HG02678 (cell line): ENCODE measurements around the gene HHIP.

Experiments
- ATAC-seq: cut with Tn5 transposase; IDR thresholded peaks from one replicate; pipeline ENCODE4 v1.9.1; 2021; ENCODE audit warnings: mild to moderate bottlenecking, moderate library complexity; ENCODE audit not compliant: unreplicated experiment

Gene HHIP

GRCh38 chr4:144705601-144706590 is 59.9 kb downstream of the HHIP start:
- ATAC-seq, result no peak

- no peak for ATAC-seq
Measured at GRCh38 chr4:144709159-144709558, 63.2 kb downstream of the HHIP start.

- no peak for ATAC-seq
Measured at GRCh38 chr4:144709793-144710525, 64.0 kb downstream of the HHIP start.

DNA sequence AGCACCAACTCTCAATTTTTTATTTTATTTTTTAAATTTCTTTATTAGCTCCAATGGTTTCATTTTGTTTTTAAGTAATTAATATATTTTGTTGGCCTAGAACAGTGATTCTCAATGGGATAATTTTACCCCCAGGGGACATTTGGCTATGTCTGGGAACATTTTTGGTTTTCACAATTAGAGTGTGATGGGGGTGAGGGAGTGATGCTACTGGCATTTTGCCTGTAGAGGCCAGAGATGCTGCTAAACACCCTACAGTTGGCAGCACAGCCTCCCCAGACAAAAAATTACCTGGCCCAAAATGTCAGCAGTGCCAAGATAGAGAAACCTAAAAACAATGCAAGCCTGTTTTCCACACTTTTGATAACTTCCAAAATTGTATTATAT is 64.6 kb downstream of the HHIP start:
- no peak for ATAC-seq

DNA sequence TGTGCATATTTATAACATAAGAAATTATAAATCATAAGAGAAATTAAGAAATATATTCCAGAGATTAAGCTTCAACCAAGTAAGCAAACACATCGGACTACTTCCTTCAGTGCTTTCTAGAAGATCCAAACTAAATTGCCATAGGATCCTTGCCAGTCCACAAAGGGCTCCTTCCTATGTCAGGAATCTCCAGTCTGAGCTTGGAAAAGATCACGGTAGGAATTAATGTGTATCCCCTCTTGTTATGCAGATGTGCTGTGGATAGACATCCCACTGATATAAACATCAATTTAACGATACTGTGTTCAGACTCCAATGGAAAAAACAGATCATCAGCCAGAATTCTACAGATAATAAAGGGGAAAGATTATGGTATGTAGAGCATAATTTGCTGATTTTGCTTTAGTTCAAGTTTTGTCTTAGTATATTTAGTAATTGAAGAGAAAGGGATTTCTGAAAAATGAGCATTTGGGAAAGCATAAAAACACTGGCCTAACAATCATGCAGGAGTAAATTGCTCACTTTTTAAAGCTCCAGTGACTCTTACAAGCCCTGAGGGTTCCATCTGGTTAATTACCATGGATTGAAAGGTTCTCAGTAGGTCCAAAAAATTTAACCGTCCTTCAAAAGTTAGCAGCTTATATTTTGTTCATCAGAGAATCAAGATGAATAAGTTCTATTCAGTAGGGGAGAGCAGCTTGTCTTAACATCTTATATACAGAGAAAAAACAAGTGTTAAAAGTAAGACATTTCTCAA is 65.9 kb downstream of the HHIP start:
- no peak for ATAC-seq

DNA sequence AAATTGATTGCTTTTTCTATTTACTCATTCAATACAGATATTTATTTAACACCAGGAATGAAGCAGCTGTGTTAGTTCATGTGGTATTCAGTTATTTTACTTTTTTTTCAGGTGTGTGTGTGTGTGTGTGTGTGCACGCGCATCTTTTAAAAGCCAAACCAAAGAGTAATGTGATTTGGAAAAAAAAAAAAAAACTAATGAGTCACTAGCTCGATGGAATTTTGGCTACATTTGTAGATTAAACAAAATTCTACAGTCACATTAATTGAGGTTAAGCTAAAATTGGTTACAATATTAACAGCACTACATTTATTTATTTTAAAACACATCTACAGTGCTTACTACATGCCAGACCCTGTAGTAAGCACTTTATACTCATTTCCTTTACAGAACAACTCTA is 66.8 kb downstream of the HHIP start:
- ATAC-seq, result no peak

- ATAC-seq, result no peak
Measured at GRCh38 chr4:144714166-144714565, 68.2 kb downstream of the HHIP start.

DNA sequence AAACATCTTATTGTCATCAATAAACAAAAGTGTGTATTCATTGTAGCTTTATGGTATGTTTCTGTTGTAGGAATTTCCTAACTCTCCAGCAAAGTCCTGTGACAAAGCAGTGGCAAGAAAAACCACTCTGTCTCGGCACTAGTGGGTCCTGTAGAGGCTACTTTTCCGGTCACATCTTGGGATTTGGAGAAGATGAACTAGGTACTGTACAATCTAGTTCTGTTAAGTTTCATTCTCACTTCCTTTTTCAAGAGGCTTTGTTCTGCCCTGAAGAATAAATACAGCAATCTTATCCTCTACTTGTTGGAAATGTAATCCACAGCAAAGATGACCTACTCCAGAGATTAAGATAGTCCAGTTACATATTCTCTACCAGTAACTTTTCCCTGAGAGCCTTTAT is 69.3 kb downstream of the HHIP start:
- ATAC-seq, result peak; percentile 85

- no peak for ATAC-seq
Measured at GRCh38 chr4:144716778-144717177, 70.8 kb downstream of the HHIP start.

DNA sequence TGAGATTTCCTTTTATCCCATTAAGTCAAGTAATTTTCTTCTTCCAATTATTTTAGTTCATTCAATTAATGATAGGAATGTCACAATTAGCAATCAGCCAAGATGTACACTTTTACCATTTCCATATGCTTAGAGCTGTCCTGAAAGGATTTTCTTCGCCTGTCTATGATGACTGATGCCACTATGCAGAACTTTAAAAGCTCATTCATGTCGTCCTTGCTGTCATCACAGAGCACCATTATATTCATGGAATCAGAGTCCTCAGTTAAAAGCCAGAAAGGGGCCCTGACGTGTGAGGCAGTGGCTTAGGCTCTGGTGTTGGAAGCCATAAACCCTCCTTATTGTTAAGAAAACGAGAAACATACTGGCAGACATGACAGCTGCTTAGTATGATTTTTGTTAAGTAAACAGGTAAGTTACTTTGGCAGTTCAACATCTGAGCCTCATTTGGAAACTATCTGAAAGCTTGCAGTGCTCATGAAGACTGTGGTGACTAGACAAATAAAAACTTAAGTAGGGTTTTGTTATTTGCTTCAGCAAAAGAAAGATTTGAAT is 73.1 kb downstream of the HHIP start:
- no peak for ATAC-seq

- ATAC-seq, result no peak
Measured at GRCh38 chr4:144720491-144720890, 74.5 kb downstream of the HHIP start.

GRCh38 chr4:144721994-144722393 is 76.0 kb downstream of the HHIP start:
- ATAC-seq, result no peak

DNA sequence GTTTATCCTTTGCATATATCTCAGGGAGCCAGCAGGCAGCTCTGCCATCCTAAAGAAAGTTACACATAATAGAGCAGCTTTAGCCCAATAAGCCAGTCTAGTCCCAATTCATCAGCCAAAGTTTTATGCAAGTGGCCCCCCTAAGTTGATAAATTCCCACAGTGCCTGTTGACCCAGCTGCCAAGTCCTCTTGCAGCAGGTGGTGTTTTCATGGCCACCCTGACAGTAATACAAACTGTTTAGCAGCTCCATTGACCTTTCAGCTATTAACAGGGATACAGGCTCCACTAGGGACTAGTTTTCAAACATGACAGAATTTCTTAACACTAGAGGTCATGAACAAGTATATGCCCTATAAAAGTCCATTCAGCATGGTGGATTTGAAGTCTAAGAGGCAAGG is 77.5 kb downstream of the HHIP start:
- no peak for ATAC-seq

GRCh38 chr4:144729175-144729574 is 83.2 kb downstream of the HHIP start:
- no peak for ATAC-seq

DNA sequence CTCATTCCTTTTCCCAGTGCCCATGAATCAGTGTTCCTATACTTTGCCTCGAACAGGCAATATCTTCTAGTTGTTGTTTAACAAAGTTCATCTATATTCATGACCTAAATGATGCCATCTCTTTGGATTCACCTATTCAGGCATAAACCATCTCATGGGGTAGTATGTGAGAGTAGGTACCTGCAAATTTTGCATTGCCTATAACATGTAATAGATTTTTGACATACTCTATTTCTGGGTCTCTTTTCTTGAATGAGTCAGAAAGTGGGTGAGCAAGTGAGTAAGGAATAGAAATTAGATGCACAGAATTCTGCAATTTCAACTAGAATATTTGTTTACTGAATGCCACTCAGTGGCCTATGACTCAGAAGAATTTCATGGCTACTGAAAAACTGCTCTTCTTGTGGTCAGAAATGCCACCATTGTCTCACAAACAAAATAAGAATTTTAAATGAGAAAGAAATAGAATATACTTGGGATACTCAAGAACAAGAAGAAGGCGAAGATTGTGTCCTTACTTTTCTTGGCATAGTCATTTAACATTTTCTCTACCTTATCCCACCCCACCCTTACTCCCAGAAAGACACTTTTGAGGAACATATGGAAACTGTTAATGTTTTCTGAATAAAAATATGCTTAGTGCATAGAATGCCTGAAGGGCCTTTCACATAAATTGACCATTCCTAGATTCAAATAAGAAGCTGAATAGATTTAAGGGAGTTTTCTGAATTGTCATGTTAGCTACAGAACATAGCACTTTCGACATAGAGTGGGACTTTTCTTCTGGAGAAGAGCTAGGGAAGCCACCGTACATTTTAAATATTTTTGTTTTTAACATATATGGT is 86.8 kb downstream of the HHIP start:
- ATAC-seq, result no peak

- no peak for ATAC-seq
Measured at GRCh38 chr4:144733566-144733965, 87.6 kb downstream of the HHIP start.

DNA sequence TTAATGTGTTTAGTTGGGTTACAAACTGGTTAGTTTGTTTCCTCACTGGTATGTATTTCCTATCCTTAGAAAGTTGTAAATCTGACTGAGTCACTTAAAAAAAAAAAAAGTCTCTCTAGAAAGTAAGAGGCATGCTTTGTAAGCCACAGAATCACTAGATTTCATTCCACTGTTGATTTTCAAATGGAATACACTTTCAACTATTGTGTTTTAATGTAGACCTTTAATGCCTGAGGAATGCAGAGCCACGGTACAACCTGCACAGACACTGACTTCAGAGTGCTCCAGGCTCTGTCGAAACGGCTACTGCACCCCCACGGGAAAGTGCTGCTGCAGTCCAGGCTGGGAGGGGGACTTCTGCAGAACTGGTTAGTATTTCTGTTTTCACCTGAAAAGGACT is 88.6 kb downstream of the HHIP start:
- no peak for ATAC-seq

DNA sequence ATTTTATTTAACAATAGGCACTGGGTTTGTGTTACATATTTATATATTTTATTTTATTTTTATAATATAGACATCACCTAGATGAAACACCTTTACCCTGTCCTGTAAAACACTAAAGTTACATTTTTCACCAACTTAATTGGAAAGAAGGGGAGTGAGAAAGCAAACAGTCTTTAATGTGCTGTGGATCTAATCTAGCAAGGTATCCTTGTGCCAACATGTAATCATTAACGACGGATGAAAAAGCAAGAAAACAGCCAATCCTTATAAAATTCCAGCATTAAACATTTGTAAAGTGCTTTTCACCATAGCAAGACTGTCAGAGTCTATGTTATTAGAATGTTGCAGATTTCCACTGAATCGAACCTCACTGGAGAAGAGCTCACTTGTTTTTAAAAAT is 92.7 kb downstream of the HHIP start:
- no peak for ATAC-seq

DNA sequence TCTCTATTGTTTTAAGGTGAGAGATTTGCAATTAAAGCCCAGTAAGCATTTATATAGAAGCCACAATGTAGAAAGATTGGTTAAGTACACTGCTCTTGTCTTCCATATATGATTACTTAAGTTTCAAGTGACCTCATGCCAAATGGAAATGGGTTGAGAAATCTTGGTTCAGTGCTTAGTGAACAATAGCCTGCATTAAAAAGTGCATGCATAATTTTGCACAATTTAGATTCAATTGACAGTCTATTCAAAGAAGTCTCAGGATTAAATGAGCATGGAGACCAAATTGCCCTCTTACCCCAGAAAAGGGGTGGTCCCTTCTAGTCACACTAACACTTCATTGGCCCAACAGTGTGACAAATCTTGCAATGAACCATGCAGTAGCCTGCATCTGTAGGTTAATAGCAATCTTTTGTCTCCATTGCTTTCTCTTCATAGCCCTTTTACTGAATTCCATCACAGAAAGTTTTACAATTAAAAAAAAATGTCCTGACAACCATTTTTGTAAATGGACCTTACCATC is 93.6 kb downstream of the HHIP start:
- no peak for ATAC-seq

GRCh38 chr4:144740316-144740715 is 94.4 kb downstream of the HHIP start:
- ATAC-seq, result no peak
